ENCODE data around the gene PTN. TPM values are rescaled to one million over a fixed set of nuclear protein-coding genes. Genes with fewer than 3 reads are reported as not detected.
"Not testable (repeated sequence)": the region's sequence is repeated elsewhere in the genome, so short reads cannot be mapped to it uniquely, and the experiment has no call there.

Gene PTN
- total and polyA plus RNA-seq, 4 experiments from 2014 or later, result 0.11 TPM; not detected in 3

- ChIA-PET POLR2A (ENCODE audit: partially characterized antibody) (no interaction called here), CTCF (ENCODE audit: partially characterized antibody) (no interaction called here)
- intact Hi-C loops (cut with micrococcal nuclease), result no loop called here
- H3K4me1 Mint-ChIP-seq, result no peaks in the 10 kb centered on the region
- H3K9me3 Mint-ChIP-seq, result peaks cover 2 to 20% (median 10%) of the 10 kb centered on the region in 8 donors
- no peaks in the 10 kb centered on the region for H3K9me3 ChIP-seq (ENCODE audit: control insufficient read depth in 1 of 2, low read length in 2 of 2)
- DNase-seq, result no peak
- no peaks in the 10 kb centered on the region for H3K27me3 Mint-ChIP-seq
- H3K4me3 Mint-ChIP-seq, result no peak overlapping the region
- no peak overlapping the region for H3K27ac ChIP-seq (ENCODE audit: low read depth, low read length)
- H3K27me3 ChIP-seq (ENCODE audit: insufficient read depth, low read length), result no peaks in the 10 kb centered on the region
- no peak overlapping the region for H3K27ac Mint-ChIP-seq
- no peaks in the 10 kb centered on the region for H3K36me3 ChIP-seq (ENCODE audit: insufficient read depth, low read length)
- no peak overlapping the region for H3K4me3 ChIP-seq (ENCODE audit: low read length in 2 of 2)
- no peaks in the 10 kb centered on the region for H3K4me1 ChIP-seq (ENCODE audit: insufficient read depth, low read length)
- no peaks in the 10 kb centered on the region for H3K36me3 Mint-ChIP-seq
Observed at GRCh38 chr7:137206770-137207169, 136.8 kb downstream of the PTN start.

- H3K36me3 Mint-ChIP-seq, result no peaks in the 10 kb centered on the region
- no peaks in the 10 kb centered on the region for H3K9me3 ChIP-seq (ENCODE audit: control insufficient read depth in 1 of 2, low read length in 2 of 2)
- H3K9me3 Mint-ChIP-seq, result peaks cover 2 to 17% (median 10%) of the 10 kb centered on the region in 8 donors
- no peaks in the 10 kb centered on the region for H3K4me1 ChIP-seq (ENCODE audit: insufficient read depth, low read length)
- H3K27ac Mint-ChIP-seq, result no peak overlapping the region
- H3K27me3 Mint-ChIP-seq, result no peaks in the 10 kb centered on the region
- no peak overlapping the region for H3K27ac ChIP-seq (ENCODE audit: low read depth, low read length)
- H3K27me3 ChIP-seq (ENCODE audit: insufficient read depth, low read length), result no peaks in the 10 kb centered on the region
- no peak for DNase-seq
- no peak overlapping the region for H3K4me3 Mint-ChIP-seq
- no peak overlapping the region for H3K4me3 ChIP-seq (ENCODE audit: low read length in 2 of 2)
- no peaks in the 10 kb centered on the region for H3K4me1 Mint-ChIP-seq
- ChIA-PET CTCF (ENCODE audit: partially characterized antibody) (no interaction called here), POLR2A (ENCODE audit: partially characterized antibody) (no interaction called here)
- intact Hi-C loops (cut with micrococcal nuclease), result no loop called here
- H3K36me3 ChIP-seq (ENCODE audit: insufficient read depth, low read length), result no peaks in the 10 kb centered on the region
Observed at GRCh38 chr7:137204246-137204645, 139.3 kb downstream of the PTN start.

- Histone ChIP-seq H3K36me3 (ENCODE audit: insufficient read depth, low read length) (no peaks in the 10 kb centered on the region), H3K9me3 (ENCODE audit: control insufficient read depth in 1 of 2, low read length in 2 of 2) (no peaks in the 10 kb centered on the region), H3K27me3 (ENCODE audit: insufficient read depth, low read length) (no peaks in the 10 kb centered on the region), H3K4me1 (ENCODE audit: insufficient read depth, low read length) (no peaks in the 10 kb centered on the region), H3K27ac (ENCODE audit: low read depth, low read length) (no peak overlapping the region), H3K4me3 (ENCODE audit: low read length in 2 of 2) (no peak overlapping the region)
- Mint-ChIP-seq H3K4me3 (no peak overlapping the region), H3K27me3 (no peaks in the 10 kb centered on the region), H3K9me3 (peaks cover 2 to 20% (median 10%) of the 10 kb centered on the region in 8 donors), H3K4me1 (no peaks in the 10 kb centered on the region), H3K36me3 (no peaks in the 10 kb centered on the region), H3K27ac (no peak overlapping the region)
- no peak for DNase-seq
- intact Hi-C loops (cut with micrococcal nuclease), result no loop called here
- ChIA-PET CTCF (ENCODE audit: partially characterized antibody) (no interaction called here), POLR2A (ENCODE audit: partially characterized antibody) (no interaction called here)
Observed at GRCh38 chr7:137203351-137203750, 140.2 kb downstream of the PTN start.

GRCh38 chr7:137196648-137197047 is 146.9 kb downstream of the PTN start:
- Mint-ChIP-seq H3K27ac (no peak overlapping the region), H3K27me3 (no peaks in the 10 kb centered on the region), H3K36me3 (no peaks in the 10 kb centered on the region), H3K4me3 (no peak overlapping the region), H3K4me1 (no peaks in the 10 kb centered on the region), H3K9me3 (peaks cover 0 to 7% (median 0%) of the 10 kb centered on the region in 8 donors)
- H3K27ac ChIP-seq (ENCODE audit: low read depth, low read length), result no peak overlapping the region
- H3K4me1 ChIP-seq (ENCODE audit: insufficient read depth, low read length), result no peaks in the 10 kb centered on the region
- no peaks in the 10 kb centered on the region for H3K36me3 ChIP-seq (ENCODE audit: insufficient read depth, low read length)
- H3K9me3 ChIP-seq (ENCODE audit: control insufficient read depth in 1 of 2, low read length in 2 of 2), result no peaks in the 10 kb centered on the region
- intact Hi-C loops (cut with micrococcal nuclease), result no loop called here
- no peaks in the 10 kb centered on the region for H3K27me3 ChIP-seq (ENCODE audit: insufficient read depth, low read length)
- ChIA-PET POLR2A (ENCODE audit: partially characterized antibody) (no interaction called here), CTCF (ENCODE audit: partially characterized antibody) (no interaction called here)
- no peak for DNase-seq
- H3K4me3 ChIP-seq (ENCODE audit: low read length in 2 of 2), result no peak overlapping the region

- Mint-ChIP-seq H3K36me3 (no peaks in the 10 kb centered on the region), H3K9me3 (peaks cover 0 to 7% (median 0%) of the 10 kb centered on the region in 8 donors), H3K27me3 (no peaks in the 10 kb centered on the region), H3K4me1 (no peaks in the 10 kb centered on the region), H3K4me3 (no peak overlapping the region), H3K27ac (no peak overlapping the region)
- no peaks in the 10 kb centered on the region for H3K36me3 ChIP-seq (ENCODE audit: insufficient read depth, low read length)
- no peaks in the 10 kb centered on the region for H3K9me3 ChIP-seq (ENCODE audit: control insufficient read depth in 1 of 2, low read length in 2 of 2)
- no peak overlapping the region for H3K4me3 ChIP-seq (ENCODE audit: low read length in 2 of 2)
- CTCF ChIA-PET (ENCODE audit: partially characterized antibody), result no interaction called here
- H3K4me1 ChIP-seq (ENCODE audit: insufficient read depth, low read length), result no peaks in the 10 kb centered on the region
- no peak overlapping the region for H3K27ac ChIP-seq (ENCODE audit: low read depth, low read length)
- no peak for DNase-seq
- POLR2A ChIA-PET (ENCODE audit: partially characterized antibody), result no interaction called here
- no peaks in the 10 kb centered on the region for H3K27me3 ChIP-seq (ENCODE audit: insufficient read depth, low read length)
- intact Hi-C loops (cut with micrococcal nuclease), result no loop called here
Observed at GRCh38 chr7:137195996-137196395, 147.5 kb downstream of the PTN start.

- DNase-seq; H3K9me3 Mint-ChIP-seq; H3K27me3 ChIP-seq (ENCODE audit: insufficient read depth, low read length); H3K27ac ChIP-seq (ENCODE audit: low read depth, low read length); H3K27me3 Mint-ChIP-seq; H3K36me3 Mint-ChIP-seq; CTCF ChIA-PET (ENCODE audit: partially characterized antibody); H3K4me1 ChIP-seq (ENCODE audit: insufficient read depth, low read length); H3K4me3 Mint-ChIP-seq; H3K27ac Mint-ChIP-seq; H3K4me3 ChIP-seq (ENCODE audit: low read length in 2 of 2); H3K4me1 Mint-ChIP-seq; POLR2A ChIA-PET (ENCODE audit: partially characterized antibody); H3K9me3 ChIP-seq (ENCODE audit: control insufficient read depth in 1 of 2, low read length in 2 of 2); intact Hi-C loops (cut with micrococcal nuclease); H3K36me3 ChIP-seq (ENCODE audit: insufficient read depth, low read length): not testable (repeated sequence)
Observed at GRCh38 chr7:137181619-137182018, 161.9 kb downstream of the PTN start.
